Gastroesophageal sphincter (tissue), 3 donors: ENCODE data around the gene OR52B6.

Experiments
- EP300 ChIP-seq: sonication (generic); formaldehyde crosslinking; IDR thresholded peaks from one replicate; pipeline ENCODE4 v1.6.1; 2017; ENCODE audit warnings: antibody characterized with exemption, mild to moderate bottlenecking
- POLR2A ChIP-seq, 2 donors: fragments of 450-650 bp; IDR thresholded peaks; one replicate each; pipeline ENCODE4 v1.6.1; 2017; ENCODE audit warnings: antibody characterized with exemption in 2 of 2, mild to moderate bottlenecking in 2 of 2, moderate library complexity in 1 of 2
- POLR2AphosphoS5 ChIP-seq: sonication (generic); formaldehyde crosslinking; IDR thresholded peaks from one replicate; pipeline ENCODE4 v1.6.1; 2017; ENCODE audit warnings: antibody characterized with exemption
- TF ChIP-seq, protein P1 (sequence below), 4 experiments: fragments of 200-600 bp in 2 of 4; fragments of 450-650 bp in 2 of 4; sonication (generic) in 1 of 4; IDR thresholded peaks; one replicate each; pipeline ENCODE4 v1.5.1; 2017 to 2019; ENCODE audit warnings: antibody characterized with exemption in 4 of 4, mild to moderate bottlenecking in 2 of 4, moderate library complexity in 2 of 4

DNA sequence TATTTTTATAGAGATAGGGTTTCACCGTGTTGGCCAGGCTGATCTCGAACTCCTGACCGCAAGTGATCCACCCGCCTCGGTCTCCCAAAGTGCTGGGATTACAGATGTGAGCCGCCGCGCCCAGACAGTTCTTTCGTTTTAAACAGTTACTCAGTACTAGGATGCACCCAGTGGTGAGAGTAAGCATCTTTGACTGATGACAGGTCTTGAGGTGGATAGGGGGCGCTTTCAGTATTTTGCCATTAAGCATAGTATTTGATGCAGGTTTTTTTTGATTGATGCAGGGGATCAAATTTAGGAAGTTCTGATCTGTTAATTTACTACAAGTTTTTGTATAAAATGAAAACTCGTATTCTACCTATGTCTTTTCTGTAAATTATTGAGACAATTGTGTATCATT, 30.9 kb downstream of the OR52B6 start:
- TF ChIP-seq EP300 (no peak), POLR2A (IDR thresholded peaks at IDR 0.05) (no peak), POLR2AphosphoS5 (no peak)
- TF ChIP-seq, protein P1, sequence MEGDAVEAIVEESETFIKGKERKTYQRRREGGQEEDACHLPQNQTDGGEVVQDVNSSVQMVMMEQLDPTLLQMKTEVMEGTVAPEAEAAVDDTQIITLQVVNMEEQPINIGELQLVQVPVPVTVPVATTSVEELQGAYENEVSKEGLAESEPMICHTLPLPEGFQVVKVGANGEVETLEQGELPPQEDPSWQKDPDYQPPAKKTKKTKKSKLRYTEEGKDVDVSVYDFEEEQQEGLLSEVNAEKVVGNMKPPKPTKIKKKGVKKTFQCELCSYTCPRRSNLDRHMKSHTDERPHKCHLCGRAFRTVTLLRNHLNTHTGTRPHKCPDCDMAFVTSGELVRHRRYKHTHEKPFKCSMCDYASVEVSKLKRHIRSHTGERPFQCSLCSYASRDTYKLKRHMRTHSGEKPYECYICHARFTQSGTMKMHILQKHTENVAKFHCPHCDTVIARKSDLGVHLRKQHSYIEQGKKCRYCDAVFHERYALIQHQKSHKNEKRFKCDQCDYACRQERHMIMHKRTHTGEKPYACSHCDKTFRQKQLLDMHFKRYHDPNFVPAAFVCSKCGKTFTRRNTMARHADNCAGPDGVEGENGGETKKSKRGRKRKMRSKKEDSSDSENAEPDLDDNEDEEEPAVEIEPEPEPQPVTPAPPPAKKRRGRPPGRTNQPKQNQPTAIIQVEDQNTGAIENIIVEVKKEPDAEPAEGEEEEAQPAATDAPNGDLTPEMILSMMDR (IDR thresholded peaks at IDR 0.05) = no peak
